HG03103 (cell line): ENCODE data around the gene THYN1.

ENCODE experiments used
- ATAC-seq: cut with Tn5 transposase; IDR thresholded peaks from one replicate; pipeline ENCODE4 v1.9.1; 2021; ENCODE audit warnings: low read depth; ENCODE audit not compliant: unreplicated experiment

THYN1 gene

DNA sequence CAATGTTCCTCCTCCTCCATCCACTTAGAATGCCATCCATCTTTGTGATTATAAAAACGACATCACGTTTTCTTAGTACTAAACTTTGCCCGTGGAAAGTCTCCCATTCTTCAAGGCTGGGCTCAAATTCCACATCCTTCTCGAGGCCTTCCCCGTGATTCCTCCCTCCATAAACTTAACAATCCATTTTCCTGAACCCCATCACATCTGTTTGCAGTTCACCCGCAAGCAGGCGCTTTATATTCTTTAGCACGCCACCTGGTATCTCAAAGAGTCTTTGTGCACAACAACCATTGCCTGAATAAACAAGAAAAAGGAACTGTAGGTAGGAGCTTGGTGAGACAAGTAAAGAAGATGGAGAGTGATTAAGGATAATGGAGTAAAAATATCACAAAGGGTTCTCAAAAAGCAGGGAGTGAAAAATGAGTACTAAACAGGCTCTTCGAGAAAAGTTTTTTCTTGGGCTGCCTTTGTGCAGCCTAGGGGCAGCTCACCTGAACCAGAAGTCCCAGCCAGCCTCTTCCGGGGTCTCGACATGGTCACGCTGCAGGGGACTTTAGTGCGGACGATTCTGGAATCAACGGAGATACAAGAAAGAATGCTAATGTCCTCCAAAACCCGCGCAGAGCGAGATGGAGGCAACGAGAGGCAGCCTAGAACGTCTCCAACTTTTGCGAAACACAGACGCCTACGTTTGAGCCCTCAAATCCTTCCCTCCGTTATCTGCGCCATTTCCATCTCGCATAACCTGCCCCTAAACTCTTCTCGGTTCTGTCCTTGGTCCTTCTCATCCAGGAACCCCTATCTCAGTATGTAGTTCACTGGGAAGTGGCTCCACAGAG lies 585 bp downstream of the THYN1 start:
- peak; percentile 15 for ATAC-seq

GRCh38 chr11:134250675-134251074 lies 2.5 kb downstream of the THYN1 start:
- no peak for ATAC-seq

DNA sequence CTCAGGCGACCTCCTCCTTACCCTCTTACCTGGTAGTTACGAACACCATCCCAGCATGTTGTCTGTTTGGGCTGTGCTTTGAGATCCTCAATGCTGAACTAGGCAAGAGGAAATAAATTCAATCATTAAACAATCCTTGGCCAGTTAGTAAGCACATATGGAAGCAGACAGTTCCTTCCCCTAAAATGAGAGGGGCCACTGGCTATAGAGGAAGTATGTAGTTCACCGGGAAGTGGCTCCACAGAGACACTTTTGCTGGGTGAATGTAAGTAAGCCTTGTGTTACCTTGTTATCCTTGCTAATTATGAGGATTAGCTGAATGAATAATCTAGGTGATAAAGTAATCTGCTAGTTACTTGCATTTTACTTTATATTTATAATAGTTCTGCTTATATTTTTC lies 2.9 kb downstream of the THYN1 start:
- no peak for ATAC-seq

DNA sequence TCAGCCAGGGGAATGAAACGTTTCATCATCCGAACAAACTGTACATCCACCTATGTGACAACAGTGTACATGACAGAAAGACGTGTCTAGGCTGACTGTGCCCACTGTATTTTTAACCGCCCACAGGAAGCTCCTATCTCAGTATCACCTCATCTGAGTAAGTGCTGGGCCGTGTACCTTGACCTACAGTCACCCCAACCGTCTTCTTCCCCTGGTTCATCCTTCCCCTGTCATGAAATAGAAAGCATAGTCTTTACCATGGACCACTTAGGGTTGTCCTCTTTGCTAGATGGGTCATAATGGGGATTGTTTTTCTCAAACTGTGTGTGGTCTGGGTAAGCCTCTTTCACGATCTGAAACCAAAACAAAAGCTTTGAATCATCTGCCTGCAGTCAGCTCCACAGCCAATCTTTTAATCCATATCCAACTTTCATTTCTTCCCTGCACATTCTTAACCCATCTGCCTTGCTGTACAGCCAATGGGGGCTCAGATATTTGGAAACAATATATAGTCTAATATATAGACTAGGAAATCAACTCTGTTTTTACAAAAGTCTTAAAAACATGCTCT lies 4.2 kb downstream of the THYN1 start:
- ATAC-seq = no peak

DNA sequence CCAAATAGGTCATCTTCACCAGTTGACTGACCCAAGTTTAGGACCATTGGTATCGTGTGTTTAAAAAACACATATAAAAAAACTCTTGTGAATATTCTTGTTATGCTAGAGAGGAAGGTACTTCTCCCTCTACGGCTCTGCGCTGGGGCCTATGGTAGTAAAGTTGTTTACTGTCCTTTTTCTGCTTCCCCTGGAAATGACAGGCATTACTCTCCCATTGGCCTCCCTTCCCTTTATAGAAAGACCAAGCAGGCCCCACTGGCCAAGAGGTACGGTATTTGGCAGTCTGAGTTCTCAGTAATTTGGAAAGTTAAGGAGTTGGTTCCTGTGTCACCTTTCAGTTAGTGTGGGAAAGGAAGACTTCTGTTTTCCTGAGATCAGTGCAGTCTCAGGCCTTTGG lies 6.5 kb downstream of the THYN1 start:
- no peak for ATAC-seq

GRCh38 chr11:134246100-134246499 lies 7.1 kb downstream of the THYN1 start:
- no peak for ATAC-seq

- ATAC-seq = no peak
Measured at GRCh38 chr11:134245434-134245833, 7.7 kb downstream of the THYN1 start.

DNA sequence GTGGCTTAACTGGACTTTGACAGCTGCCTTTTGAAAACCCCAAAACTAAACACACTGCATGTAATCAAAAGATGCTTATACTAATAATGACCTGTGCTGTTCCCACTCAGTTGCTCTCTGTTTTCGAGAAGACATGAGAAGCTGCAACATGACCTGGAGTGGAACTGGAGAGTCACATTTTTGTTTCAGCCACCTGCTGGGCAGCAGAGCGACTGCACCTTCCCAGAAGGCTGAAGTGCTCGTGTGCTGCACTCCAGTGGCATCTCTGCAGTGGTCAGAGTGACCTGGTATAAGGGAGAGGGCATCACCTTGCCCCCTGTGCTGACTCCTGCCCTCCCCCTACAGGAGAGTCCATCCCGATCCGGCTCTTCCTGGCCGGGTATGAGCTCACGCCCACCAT lies 8.6 kb downstream of the THYN1 start:
- ATAC-seq = peak; percentile 93

DNA sequence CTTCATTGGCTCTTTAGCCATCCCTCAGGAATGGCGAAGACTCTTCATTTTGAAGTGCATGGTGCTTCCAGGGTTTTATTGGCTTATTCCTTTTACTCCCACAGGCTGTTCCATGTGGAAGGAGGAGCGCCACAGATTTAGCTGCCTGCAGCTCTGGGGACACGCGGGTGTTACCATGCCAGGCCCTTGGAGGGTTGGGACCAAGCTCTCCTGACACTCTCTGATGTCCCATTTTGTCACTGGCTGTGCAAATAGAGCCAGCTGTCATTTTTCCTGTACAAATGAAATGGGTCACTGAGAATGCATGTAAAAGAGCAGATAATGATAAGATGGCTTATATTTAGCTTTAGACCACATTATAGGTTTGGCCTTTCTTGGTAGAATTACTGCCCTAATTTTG lies 9.2 kb downstream of the THYN1 start:
- no peak for ATAC-seq

DNA sequence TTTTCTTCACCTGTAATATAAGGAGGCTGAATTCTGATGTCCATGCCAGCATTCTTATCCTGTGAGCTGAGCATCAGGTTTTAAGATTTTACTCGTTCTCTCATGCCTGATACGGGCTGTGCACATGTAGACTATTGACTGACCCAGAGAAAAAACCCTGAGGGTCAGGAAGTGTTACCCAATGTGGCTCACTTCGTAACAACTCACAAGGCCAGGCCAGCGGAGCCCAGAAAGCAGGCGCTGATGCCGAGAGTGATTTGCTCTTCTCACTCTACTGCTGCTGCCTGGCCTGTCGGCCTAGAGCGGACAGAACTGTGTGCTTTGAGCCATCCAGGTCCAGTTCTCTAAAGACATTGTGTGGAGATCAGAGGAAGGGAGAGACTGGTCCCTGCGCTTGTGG lies 10.8 kb downstream of the THYN1 start:
- no peak for ATAC-seq

DNA sequence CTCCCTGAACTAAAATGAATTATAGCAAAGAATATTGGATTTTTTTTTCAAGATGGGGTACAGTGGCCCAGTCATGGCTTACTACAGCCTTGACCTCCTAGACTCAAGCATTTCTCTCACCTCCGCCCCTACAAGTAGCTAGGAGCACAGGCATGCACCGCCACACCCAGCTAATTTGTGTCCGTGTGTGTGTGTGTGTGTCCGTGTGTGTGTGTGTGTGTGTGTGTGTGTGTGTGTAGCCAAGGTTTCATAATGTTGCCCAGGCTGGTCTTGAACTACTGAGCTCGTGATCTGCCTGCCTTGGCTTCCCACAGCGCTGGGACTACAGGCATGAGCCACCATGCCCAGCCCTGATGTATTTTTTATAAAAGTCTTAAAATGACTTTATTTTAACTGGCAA lies 12.6 kb downstream of the THYN1 start:
- ATAC-seq = no peak

DNA sequence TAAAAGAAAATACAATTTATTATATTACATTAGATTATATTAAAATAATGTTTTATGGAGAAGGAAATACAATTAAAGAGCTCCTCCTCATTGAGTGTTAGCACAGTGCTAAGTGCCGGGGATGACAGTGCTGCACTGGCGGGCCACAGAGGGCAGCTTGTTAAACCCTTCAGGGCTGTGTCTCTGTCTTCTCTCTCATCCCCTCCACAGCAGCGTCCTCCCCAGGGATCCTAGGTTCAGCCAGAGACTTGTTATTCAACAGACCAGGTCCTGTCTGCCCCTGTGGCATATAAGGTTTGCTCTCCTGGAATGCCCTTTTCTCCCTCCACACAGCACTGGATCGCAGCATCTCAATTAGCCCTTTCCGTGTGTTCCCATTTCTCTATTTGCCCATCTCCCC lies 14.2 kb downstream of the THYN1 start:
- no peak for ATAC-seq

GRCh38 chr11:134237557-134237922 lies 15.6 kb downstream of the THYN1 start:
- no peak for ATAC-seq

GRCh38 chr11:134236834-134237556 lies 16.2 kb downstream of the THYN1 start:
- no peak for ATAC-seq

DNA sequence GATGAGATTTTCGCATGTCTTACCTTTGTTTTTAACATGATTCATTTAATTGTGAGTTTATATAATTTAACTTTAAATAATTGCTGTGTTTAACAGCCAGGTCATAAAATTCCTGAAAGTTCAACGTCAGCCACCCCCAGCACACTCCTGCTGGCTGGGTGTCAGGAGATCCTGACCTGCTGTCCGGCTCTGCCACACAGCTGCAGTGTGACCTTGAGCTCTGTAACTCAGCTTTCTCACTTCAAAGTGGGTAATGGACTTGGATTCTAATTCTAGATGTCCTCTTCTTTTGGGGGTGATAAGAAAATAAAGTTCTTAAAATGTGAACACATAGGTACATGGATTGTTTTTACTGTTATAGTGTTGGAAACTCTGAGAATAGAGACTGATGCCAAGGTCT lies 17.8 kb downstream of the THYN1 start:
- no peak for ATAC-seq

GRCh38 chr11:134233729-134234179 lies 19.4 kb downstream of the THYN1 start:
- ATAC-seq = no peak

GRCh38 chr11:134231958-134232659 lies 21.0 kb downstream of the THYN1 start:
- ATAC-seq = no peak

- no peak for ATAC-seq
Measured at GRCh38 chr11:134230339-134230738, 22.8 kb downstream of the THYN1 start.

- no peak for ATAC-seq
Measured at GRCh38 chr11:134229126-134229790, 23.9 kb downstream of the THYN1 start.

DNA sequence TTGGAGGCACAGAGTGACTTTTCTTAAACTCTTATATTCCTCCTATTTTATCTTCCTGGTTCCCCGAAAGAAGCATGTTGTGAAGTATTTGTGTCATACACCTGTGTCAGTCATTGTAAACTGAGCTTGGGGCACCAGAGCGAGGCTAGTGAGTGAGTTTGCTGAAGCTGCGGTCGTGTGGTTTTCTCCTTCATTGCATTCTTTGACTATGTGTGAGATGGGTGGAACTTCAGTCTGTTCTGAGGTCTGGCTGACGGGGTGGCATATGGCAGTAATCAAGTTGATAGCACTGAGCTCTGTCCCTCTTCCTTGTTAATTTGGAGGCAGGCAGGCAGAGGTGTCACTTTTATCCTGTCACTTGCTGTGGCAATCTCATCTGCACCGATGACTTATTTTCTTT lies 24.5 kb downstream of the THYN1 start:
- ATAC-seq = peak; percentile 54
